T-helper 22 cell (primary cell): Measurements from ENCODE around the gene ZMIZ1.

Experiments used
- DNase-seq: peaks from one replicate; pipeline ENCODE4 v3.0.0-alpha.2; 2020; ENCODE audit warnings: low read depth

The ZMIZ1 gene

GRCh38 chr10:79172881-79173280 lies 104.1 kb downstream of the ZMIZ1 start:
- no peak for DNase-seq

DNA sequence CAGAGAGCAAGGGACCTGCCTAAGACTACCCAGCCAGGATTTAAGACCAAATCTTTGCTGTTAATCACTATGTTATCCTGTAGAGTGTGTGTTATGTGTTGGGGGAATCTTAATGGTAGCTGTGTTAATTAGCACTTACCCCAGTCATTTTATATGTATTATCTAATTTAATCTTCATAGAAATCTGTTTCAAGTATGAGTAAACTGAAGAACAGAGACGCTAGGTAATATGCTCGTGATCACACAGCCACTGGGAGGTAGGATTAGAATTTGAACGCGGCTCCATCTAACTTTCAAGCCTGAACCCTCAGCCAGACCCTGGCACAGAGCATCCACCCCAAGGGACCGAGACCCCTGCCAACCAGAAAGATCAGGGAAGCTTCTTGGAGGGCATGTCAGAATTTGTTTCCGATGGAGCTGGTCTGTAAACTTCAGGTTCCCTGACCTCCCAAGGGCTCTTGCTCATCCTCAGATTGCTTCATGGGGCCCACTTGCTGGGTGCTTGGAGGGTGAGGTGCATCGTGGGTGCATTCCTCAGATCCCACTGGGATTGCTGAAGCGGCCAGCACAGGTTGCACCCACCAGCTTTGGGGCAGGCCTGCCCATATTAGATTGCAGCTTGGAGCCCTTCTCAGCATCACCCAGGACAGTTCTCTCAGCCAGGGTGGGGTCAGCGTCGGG lies 105.0 kb downstream of the ZMIZ1 start:
- DNase-seq = no peak

- no peak for DNase-seq
These were observed 107.3 kb downstream of the ZMIZ1 start for GRCh38 chr10:79176052-79176501.

DNA sequence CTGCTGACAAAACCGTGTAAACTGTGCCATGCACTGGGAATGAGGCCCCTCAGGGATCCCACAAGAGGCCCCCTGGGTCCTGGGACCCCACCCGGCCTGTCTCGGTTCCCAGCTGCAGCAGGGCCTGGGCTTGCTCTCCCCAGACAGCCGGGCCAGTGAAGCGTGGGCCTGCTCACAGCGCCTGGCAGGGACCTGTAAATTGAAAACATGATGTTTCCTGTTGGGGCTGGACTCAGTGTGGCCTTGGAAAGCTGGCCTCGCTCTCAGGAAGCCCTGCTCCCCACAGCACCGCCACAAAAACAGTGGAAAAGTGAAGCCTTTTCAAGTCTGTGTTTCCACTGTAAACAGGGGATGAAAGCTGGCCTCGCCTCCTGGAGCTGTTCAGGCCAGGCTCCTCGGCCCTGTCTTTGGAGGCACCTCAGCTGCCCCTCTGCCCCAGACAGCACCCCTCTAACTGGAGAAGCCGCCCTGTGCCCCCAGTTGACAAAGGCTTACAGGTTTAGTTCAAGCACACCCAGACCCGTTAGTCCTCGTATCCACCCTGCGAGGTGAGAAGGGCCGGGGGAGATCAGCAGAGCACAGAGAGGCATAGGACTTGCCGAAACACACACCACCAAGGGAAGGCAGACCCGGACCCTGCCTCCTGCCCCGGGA lies 108.3 kb downstream of the ZMIZ1 start:
- no peak for DNase-seq

DNA sequence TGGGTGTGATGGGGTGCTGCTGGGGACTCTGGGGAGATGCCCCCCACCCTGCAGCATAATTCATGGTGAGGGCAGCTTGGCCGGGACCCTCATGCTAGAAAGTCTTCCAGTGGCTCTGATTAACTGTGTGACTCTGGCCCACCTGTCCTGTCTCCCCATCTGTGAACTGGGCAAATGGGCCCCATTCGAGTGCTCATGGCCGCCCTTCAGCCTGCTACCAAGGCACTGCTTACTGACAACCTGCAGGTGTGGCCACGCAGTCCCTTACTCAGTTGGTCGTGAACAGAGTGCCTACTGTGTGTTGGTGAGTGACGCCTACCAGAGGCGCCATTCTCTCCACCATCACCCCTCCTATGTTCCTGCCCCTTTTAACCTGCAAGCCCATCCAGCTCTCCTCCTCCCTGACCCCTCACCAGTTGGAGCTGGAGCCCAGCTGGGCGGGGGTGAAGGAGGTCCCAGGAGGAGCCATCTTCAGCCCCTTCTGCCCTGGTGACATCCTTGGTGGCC lies 109.4 kb downstream of the ZMIZ1 start:
- no peak for DNase-seq

DNA sequence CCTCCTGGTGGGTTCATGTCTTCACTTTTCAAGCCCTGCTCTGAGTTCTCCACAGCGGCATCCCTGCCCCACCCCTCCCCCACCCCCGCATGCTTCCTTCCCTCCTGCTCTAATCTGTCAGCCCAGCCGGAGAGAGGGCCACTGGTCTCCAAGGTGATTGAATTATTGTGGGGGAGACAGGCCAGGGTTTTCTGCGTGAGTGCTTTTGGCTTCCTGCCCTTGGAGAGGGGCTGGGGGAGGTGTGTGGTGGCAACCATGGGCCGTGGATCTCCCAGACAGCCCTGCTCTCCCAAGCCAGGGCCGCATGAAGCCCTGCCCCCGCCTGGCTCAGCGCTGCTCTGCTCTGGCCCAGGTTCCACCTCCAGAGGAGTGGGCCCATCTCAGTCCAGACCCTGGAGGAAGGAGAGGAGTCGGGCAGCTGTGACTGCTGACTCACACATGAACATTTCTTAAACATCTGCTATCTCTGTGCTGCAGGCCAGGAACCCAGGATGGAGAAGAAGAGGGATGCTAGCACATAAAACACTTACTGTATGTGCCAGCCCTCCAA lies 109.9 kb downstream of the ZMIZ1 start:
- DNase-seq = no peak

DNA sequence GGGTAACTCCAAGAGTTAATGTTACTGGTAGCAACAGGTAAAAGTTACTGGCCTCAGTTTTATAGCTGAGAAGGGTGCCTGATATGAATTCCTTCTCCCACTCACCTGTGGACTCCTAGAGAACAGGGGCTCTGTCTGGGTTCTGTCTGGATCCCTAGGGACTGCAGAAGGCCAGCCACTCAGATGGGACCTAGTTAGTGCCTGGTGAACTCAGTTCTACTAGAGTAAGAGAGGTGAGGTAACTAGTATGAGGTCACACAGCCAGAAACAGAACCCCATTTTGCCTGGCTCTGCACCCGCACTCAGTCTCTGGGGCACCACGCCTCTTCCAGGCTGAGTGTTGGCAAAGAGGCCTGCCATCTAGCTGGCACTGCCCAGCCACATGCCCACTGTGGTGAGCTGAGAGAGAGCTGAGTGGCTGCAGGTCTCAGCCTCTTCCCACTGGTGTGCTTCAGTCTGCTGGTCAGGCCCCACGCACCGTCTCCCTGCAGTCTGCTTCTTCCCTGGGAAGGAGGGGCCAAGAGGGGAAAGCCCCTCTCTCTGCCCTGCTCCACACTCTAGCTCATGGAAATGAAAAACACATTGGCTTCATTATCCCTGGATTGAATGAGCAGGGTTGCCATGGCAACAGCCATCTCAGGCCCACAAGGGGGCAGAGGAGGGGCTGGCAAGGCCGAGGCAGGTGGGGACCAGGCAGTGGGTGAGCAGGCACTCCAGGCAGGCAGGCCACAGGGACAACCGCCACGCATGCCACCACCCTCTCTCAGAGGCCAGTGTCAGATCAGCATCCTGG lies 110.6 kb downstream of the ZMIZ1 start:
- DNase-seq = no peak

DNA sequence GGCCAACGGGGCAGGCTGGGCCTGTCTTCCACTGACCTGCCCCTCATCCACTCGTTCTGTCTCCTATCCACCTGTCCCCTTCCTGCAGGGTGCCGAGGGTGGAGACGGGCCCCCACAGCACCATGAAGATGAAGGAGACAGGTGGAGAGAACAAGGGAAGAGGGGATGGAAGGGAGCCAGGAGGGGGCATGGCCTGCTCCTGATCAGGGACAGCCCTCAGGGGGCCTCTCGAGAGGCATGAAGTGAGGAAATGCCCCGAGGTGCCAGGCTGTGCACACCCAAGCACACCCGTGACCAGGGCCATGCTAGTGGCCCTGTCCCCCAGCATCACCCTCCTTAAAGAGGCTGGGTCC lies 111.2 kb downstream of the ZMIZ1 start:
- no peak for DNase-seq

GRCh38 chr10:79180414-79181221 lies 111.9 kb downstream of the ZMIZ1 start:
- DNase-seq = no peak

GRCh38 chr10:79181227-79181626 lies 112.5 kb downstream of the ZMIZ1 start:
- DNase-seq = no peak

GRCh38 chr10:79181698-79182521 lies 113.1 kb downstream of the ZMIZ1 start:
- DNase-seq = no peak

DNA sequence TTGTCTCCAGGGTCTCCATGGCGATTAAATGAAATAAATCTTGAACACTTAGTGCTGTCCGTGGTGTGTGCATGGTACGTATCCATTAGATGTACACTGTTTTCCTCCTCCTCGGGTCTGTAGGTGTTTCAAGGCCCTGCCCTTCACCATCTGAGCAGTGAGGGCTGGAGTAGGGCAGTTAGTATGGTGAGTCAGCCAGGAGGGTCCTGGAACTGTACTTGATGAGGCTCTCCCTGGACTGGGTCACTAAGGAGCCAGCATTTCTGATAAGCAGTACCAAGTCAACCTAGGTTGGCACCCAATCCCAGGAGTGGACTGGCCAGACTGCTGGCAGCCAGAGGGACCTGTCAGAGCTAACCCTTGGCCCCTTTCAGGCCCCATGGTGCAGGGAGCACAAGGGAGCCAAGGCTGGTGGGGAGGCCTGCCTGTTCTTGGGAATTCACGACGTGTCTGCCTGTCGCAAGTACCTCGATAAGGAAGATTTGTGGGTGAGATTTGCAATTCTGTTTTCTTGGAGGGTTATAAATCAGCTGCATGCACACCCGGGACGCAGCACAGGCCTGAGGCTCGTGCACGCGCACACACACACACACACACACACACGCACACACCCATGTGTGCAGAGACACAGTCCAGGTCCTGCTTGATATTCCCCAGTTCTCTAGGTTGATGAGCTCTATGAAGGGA lies 114.2 kb downstream of the ZMIZ1 start:
- no peak for DNase-seq

DNA sequence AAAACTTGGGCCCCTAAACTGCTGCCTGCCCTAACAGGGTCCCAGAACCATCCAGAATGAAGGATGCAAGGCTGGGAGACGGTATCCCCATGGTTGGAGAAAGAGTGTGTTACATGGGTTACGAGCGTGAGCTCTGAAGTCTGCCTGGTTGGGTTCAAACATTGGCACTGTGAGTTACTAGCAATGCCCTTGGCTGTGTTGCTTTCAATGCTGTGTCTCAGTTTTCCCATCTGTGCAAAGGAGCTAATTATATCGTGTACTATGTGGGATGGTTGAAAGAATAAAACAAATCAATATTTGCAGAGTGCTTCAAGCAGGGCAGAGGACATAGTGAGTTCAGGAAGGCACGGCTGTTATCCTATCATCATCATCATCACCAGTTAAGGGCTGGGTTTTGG lies 114.7 kb downstream of the ZMIZ1 start:
- no peak for DNase-seq

DNA sequence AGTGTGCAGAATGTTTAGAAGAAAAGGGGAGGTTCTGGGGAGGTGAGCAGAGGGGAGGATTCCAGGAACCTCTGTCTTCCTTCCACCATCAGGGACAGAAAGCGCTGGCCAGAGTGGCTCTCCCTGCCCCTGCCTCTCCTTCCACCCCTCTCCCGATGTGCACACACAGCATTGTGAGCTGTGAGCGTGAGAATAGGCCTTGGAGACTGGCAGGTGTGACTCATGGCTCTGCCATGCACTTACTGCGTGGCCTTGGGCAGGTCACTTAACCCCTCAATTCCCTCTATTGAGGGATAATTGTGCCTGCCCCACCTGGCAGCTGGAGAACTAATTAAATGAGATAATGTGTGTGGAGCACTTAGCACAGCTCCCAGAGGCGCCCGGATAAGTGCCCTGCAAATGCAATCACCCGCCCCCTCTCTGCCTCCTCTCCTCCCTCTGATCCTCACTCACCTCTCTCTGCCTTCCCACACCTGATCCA lies 115.4 kb downstream of the ZMIZ1 start:
- DNase-seq = no peak

DNA sequence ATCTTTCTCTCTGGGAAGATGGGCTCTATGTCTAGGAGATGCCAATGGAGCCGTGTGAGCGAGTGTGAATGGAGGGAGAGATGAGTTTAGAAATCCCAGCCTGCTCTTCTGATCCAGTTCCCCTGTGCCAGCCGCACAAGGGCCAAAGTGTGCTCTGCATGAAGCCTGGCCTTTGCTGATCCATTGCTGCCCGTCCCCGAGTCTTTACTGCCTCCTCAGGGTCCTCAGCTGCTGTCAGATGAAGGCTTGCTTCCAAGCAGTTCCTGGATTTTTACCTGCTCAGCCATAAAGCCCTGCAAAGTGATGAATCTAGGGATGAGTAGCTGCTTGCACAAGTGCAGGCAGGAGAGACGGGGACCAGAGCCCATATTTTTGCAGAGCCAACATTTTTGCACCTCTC lies 115.9 kb downstream of the ZMIZ1 start:
- DNase-seq = no peak

DNA sequence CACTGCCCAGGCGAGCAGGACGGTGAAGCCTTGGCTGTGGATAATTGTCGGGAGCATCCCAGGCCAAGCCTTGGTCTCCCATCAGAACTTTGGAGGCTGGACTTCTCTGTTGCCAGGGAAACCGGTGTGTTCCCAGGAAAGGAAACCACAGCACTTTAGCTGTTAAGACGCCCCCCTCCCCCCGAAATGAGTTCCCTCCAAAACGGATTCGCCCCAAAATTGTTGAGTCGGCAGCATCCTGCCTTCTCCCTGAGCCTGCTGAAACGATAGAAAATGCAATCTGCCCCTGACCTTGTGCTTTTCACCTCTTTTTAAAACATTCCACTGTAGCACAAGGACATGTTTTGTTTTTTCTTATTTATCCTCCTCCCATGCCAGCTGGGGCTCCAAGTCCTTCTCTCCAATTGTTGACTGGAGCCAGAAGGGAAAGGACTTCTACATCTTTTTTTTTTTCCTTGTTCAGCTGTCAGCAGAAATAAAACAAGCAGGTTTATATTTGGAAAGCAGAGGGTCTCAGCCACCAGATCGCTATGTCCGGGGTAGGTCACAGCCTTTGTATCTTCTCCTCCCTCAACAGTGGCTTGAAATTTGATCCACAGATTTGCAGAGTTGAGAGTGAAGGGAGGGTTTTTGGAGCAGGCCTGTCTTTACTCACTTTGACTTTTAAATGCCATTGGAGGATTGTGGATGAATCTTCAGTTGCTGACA lies 116.5 kb downstream of the ZMIZ1 start:
- no peak for DNase-seq

DNA sequence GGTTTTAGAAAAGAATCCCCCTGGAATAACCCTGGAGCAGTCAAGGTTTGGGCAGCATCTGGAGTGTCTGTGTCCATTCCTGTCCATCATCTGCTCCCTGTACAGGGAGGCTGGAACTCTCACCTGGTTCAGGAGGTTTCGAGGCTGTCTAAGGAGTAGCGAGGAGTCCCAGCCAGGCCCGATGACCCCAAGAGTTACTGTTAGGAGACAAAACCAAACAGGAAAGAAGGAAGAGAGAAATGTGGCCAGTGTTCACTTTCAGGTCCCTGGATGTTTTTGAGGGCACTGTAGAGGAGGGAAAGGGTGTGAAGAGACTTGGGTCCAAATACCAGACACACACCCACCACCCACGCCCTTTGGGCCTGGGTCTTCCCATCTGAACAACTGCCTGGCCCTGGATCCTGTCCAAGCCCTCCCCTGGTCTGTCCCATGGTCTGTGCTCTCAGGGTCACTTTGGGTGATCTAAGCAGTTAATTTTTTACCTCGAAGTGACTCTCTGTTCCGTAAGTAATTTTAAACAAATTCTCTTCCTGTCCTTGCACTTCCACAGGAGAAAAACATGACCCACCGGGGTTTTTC lies 117.1 kb downstream of the ZMIZ1 start:
- no peak for DNase-seq

- DNase-seq = no peak
These were observed 117.8 kb downstream of the ZMIZ1 start for GRCh38 chr10:79186486-79187120.
